Stimulated activated CD8-positive, alpha-beta memory T cell treated with anti-CD3 and anti-CD28 coated beads, Interleukin-2, amount 100 ng/mL, for 48 hours (primary cell): ENCODE data around the gene MAP6.

Experiments
- DNase-seq, 2 donors: peaks; one replicate each; pipeline ENCODE4 v3.0.0-alpha.2; 2020; ENCODE audit warnings: low read depth in 2 of 2

Gene MAP6

GRCh38 chr11:75631086-75631730 lies 37.6 kb downstream of the MAP6 start:
- no peak for DNase-seq

- DNase-seq: no peak
These were observed 40.8 kb downstream of the MAP6 start for GRCh38 chr11:75627906-75628668.

- DNase-seq: no peak
These were observed 41.8 kb downstream of the MAP6 start for GRCh38 chr11:75626889-75627529.

- DNase-seq: no peak
These were observed 42.6 kb downstream of the MAP6 start for GRCh38 chr11:75625991-75626888.

GRCh38 chr11:75625021-75625420 lies 43.8 kb downstream of the MAP6 start:
- DNase-seq: no peak

- DNase-seq: no peak
These were observed 52.6 kb downstream of the MAP6 start for GRCh38 chr11:75616281-75616680.

- DNase-seq: no peak
These were observed 53.1 kb downstream of the MAP6 start for GRCh38 chr11:75615751-75616150.

GRCh38 chr11:75611823-75612222 lies 57.0 kb downstream of the MAP6 start:
- DNase-seq: no peak

GRCh38 chr11:75606099-75606498 lies 62.7 kb downstream of the MAP6 start:
- DNase-seq: no peak

GRCh38 chr11:75603791-75604736 lies 64.8 kb downstream of the MAP6 start:
- no peak for DNase-seq

- DNase-seq: no peak
These were observed 65.9 kb downstream of the MAP6 start for GRCh38 chr11:75602951-75603350.

- DNase-seq: no peak
These were observed 67.3 kb downstream of the MAP6 start for GRCh38 chr11:75601494-75601893.

GRCh38 chr11:75600356-75600755 lies 68.5 kb downstream of the MAP6 start:
- no peak for DNase-seq

- no peak for DNase-seq
These were observed 69.9 kb downstream of the MAP6 start for GRCh38 chr11:75598900-75599299.

- DNase-seq: no peak
These were observed 70.6 kb downstream of the MAP6 start for GRCh38 chr11:75598264-75598663.

GRCh38 chr11:75597636-75598035 lies 71.2 kb downstream of the MAP6 start:
- DNase-seq: no peak

GRCh38 chr11:75596914-75597313 lies 71.9 kb downstream of the MAP6 start:
- no peak for DNase-seq

GRCh38 chr11:75595429-75595828 lies 73.4 kb downstream of the MAP6 start:
- no peak for DNase-seq

- no peak for DNase-seq
These were observed 74.6 kb downstream of the MAP6 start for GRCh38 chr11:75594211-75594610.

- DNase-seq: no peak
These were observed 75.4 kb downstream of the MAP6 start for GRCh38 chr11:75593286-75593915.
